ENCODE data around the gene ZNF462.

Gene ZNF462

GRCh38 chr9:107000218-107000617, 137.3 kb downstream of the ZNF462 start:
- no peak for DNase-seq (ENCODE audit: low read depth, low spot score)

- DNase-seq (ENCODE audit: low read depth, low spot score) = no peak
Measured at GRCh38 chr9:107005201-107005600, 142.2 kb downstream of the ZNF462 start.

GRCh38 chr9:107007402-107007801, 144.4 kb downstream of the ZNF462 start:
- no peak for DNase-seq (ENCODE audit: low read depth, low spot score)

- DNase-seq (ENCODE audit: low read depth, low spot score) = no peak
Measured at GRCh38 chr9:107008011-107008410, 145.0 kb downstream of the ZNF462 start.

- no peak for DNase-seq (ENCODE audit: low read depth, low spot score)
Measured at GRCh38 chr9:107008447-107008846, 145.5 kb downstream of the ZNF462 start.

GRCh38 chr9:107016383-107016782, 153.4 kb downstream of the ZNF462 start:
- DNase-seq (ENCODE audit: low read depth, low spot score) = no peak

GRCh38 chr9:107018861-107019545, 156.0 kb downstream of the ZNF462 start:
- DNase-seq (ENCODE audit: low read depth, low spot score) = no peak

- peak; percentile 81 for DNase-seq (ENCODE audit: low read depth, low spot score)
Measured at GRCh38 chr9:107020040-107020530, 157.1 kb downstream of the ZNF462 start.

- no peak for DNase-seq (ENCODE audit: low read depth, low spot score)
Measured at GRCh38 chr9:107024193-107024592, 161.2 kb downstream of the ZNF462 start.

GRCh38 chr9:107025260-107026035, 162.5 kb downstream of the ZNF462 start:
- no peak for DNase-seq (ENCODE audit: low read depth, low spot score)

GRCh38 chr9:107029146-107029545, 166.2 kb downstream of the ZNF462 start:
- DNase-seq (ENCODE audit: low read depth, low spot score) = no peak

GRCh38 chr9:107033966-107034365, 171.0 kb downstream of the ZNF462 start:
- DNase-seq (ENCODE audit: low read depth, low spot score) = no peak

- no peak for DNase-seq (ENCODE audit: low read depth, low spot score)
Measured at GRCh38 chr9:107034831-107035230, 171.9 kb downstream of the ZNF462 start.

- DNase-seq (ENCODE audit: low read depth, low spot score) = no peak
Measured at GRCh38 chr9:107036367-107036766, 173.4 kb downstream of the ZNF462 start.

- no peak for DNase-seq (ENCODE audit: low read depth, low spot score)
Measured at GRCh38 chr9:107039542-107039941, 176.6 kb downstream of the ZNF462 start.

GRCh38 chr9:107042606-107043005, 179.6 kb downstream of the ZNF462 start:
- no peak for DNase-seq (ENCODE audit: low read depth, low spot score)

- no peak for DNase-seq (ENCODE audit: low read depth, low spot score)
Measured at GRCh38 chr9:107043886-107044285, 180.9 kb downstream of the ZNF462 start.

GRCh38 chr9:107044872-107045271, 181.9 kb downstream of the ZNF462 start:
- DNase-seq (ENCODE audit: low read depth, low spot score) = no peak

GRCh38 chr9:107046692-107047091, 183.7 kb downstream of the ZNF462 start:
- DNase-seq (ENCODE audit: low read depth, low spot score) = no peak

GRCh38 chr9:107049046-107049802, 186.3 kb downstream of the ZNF462 start:
- no peak for DNase-seq (ENCODE audit: low read depth, low spot score)

GRCh38 chr9:107049803-107050184, 186.8 kb downstream of the ZNF462 start:
- DNase-seq (ENCODE audit: low read depth, low spot score) = no peak

GRCh38 chr9:107051392-107051791, 188.4 kb downstream of the ZNF462 start:
- no peak for DNase-seq (ENCODE audit: low read depth, low spot score)

All from smooth muscle cell of the brain vasculature (primary cell).